Breast epithelium (tissue), 3 donors: ENCODE results near the gene NLK.

Experiments used
- POLR2A ChIP-seq: fragments of 450-650 bp; IDR thresholded peaks from one replicate; pipeline ENCODE4 v1.6.1; 2016; ENCODE audit warnings: antibody characterized with exemption, mild to moderate bottlenecking, moderate library complexity
- POLR2AphosphoS5 ChIP-seq, 3 donors: sonication (generic); formaldehyde crosslinking; IDR thresholded peaks; one replicate each; pipeline ENCODE4 v1.6.1; 2017; ENCODE audit warnings: antibody characterized with exemption in 3 of 3
- TF ChIP-seq, protein P1 (sequence below), 3 donors: fragments of 450-650 bp; IDR thresholded peaks; one replicate each; pipeline ENCODE4 v1.5.1; 2016 to 2017; ENCODE audit warnings: antibody characterized with exemption in 3 of 3, mild to moderate bottlenecking in 3 of 3, moderate library complexity in 3 of 3

DNA sequence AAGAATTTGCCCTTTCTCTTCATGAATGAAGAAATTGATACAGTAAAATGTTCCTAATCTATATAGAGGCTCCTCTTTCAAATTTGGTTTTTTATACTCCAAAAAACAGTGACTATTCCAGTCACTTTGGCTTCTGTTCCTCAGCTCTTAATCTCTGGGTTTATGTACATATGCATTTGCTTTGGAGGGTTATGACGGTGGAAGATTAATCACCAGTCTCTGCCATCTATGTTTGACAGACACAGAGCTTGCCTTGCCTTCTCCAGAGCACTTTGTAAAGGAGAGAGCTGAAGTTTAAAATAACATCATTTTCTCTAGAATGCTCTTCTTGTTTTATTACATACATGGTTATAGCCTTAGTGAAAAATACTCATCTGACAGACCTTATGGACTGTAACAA is 99.3 kb downstream of the NLK start:
- TF ChIP-seq, protein P1, sequence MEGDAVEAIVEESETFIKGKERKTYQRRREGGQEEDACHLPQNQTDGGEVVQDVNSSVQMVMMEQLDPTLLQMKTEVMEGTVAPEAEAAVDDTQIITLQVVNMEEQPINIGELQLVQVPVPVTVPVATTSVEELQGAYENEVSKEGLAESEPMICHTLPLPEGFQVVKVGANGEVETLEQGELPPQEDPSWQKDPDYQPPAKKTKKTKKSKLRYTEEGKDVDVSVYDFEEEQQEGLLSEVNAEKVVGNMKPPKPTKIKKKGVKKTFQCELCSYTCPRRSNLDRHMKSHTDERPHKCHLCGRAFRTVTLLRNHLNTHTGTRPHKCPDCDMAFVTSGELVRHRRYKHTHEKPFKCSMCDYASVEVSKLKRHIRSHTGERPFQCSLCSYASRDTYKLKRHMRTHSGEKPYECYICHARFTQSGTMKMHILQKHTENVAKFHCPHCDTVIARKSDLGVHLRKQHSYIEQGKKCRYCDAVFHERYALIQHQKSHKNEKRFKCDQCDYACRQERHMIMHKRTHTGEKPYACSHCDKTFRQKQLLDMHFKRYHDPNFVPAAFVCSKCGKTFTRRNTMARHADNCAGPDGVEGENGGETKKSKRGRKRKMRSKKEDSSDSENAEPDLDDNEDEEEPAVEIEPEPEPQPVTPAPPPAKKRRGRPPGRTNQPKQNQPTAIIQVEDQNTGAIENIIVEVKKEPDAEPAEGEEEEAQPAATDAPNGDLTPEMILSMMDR (IDR thresholded peaks at IDR 0.05): no peak
- no peak for TF ChIP-seq POLR2A
- no peak for TF ChIP-seq POLR2AphosphoS5 (IDR thresholded peaks at IDR 0.05)
